Lower leg skin (tissue), 3 donors: ENCODE measurements around the gene CACNA1B.

ENCODE experiments used
- POLR2A ChIP-seq, 2 donors: fragments of 450-650 bp; IDR thresholded peaks; one replicate each; pipeline ENCODE4 v1.6.1; 2016 to 2017; ENCODE audit warnings: antibody characterized with exemption in 2 of 2, mild to moderate bottlenecking in 1 of 2, moderate library complexity in 1 of 2
- TF ChIP-seq, protein P1 (sequence below), 3 donors: fragments of 450-650 bp; IDR thresholded peaks; one replicate each; pipeline ENCODE4 v1.5.1; 2016; ENCODE audit warnings: antibody characterized with exemption in 3 of 3, mild to moderate bottlenecking in 3 of 3, moderate library complexity in 2 of 3

DNA sequence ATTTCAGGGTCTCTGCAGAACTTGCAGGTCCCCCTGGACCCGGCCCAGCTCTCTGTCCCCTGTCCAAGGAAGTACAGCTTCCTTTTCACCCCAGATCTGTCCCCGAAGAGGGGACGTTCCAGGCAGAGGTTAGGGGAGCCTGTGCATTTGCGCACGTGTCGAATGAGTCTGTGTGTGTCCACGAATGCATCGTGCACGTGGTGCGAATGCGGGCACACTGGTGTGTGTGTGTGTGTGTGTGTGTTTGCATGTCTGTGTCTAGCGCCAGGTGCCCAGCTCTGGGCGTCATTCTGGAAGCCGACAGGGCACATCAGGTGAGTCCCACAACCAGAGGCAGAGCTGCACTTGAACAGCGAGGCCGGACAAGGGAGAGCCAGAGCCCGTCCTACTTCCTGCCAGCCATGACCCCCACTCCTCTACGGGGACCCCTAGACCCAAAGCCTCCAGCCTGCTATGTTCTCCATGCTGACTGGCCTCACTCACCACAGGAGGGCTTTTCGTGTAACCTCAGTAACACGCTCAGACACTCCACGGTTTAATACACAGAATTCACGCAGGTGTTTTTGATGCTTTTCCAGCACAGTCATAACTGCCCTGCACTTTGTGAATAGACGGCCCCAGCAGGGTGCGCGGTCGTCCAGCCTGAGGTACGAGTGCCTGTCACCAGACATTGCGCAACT lies 41.3 kb upstream of the CACNA1B start:
- TF ChIP-seq, protein P1, sequence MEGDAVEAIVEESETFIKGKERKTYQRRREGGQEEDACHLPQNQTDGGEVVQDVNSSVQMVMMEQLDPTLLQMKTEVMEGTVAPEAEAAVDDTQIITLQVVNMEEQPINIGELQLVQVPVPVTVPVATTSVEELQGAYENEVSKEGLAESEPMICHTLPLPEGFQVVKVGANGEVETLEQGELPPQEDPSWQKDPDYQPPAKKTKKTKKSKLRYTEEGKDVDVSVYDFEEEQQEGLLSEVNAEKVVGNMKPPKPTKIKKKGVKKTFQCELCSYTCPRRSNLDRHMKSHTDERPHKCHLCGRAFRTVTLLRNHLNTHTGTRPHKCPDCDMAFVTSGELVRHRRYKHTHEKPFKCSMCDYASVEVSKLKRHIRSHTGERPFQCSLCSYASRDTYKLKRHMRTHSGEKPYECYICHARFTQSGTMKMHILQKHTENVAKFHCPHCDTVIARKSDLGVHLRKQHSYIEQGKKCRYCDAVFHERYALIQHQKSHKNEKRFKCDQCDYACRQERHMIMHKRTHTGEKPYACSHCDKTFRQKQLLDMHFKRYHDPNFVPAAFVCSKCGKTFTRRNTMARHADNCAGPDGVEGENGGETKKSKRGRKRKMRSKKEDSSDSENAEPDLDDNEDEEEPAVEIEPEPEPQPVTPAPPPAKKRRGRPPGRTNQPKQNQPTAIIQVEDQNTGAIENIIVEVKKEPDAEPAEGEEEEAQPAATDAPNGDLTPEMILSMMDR (IDR thresholded peaks at IDR 0.05) = no peak
- no peak for TF ChIP-seq POLR2A (IDR thresholded peaks at IDR 0.05)
